ENCODE measurements around the gene ZC3H12C.

DNA sequence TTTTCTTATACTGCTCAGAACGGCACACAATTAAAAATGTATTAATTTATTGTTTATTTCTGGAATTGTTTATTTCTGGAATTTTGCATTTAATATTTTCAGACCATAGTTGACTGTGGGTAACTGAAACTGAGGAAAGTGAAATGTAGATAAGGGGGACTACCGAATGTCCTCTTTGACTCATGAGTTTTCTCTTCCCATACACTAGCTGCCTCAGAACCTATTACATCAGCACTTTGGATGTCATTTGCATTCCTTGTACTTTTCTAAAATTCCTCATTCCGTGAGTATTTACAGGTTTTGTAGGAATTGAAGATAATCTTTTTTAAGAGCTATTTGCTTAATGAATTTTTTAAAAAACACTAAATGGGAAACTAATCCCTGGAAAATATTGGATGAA lies 29.8 kb downstream of the ZC3H12C start:
- TF ChIP-seq, protein P1, sequence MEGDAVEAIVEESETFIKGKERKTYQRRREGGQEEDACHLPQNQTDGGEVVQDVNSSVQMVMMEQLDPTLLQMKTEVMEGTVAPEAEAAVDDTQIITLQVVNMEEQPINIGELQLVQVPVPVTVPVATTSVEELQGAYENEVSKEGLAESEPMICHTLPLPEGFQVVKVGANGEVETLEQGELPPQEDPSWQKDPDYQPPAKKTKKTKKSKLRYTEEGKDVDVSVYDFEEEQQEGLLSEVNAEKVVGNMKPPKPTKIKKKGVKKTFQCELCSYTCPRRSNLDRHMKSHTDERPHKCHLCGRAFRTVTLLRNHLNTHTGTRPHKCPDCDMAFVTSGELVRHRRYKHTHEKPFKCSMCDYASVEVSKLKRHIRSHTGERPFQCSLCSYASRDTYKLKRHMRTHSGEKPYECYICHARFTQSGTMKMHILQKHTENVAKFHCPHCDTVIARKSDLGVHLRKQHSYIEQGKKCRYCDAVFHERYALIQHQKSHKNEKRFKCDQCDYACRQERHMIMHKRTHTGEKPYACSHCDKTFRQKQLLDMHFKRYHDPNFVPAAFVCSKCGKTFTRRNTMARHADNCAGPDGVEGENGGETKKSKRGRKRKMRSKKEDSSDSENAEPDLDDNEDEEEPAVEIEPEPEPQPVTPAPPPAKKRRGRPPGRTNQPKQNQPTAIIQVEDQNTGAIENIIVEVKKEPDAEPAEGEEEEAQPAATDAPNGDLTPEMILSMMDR (IDR thresholded peaks at IDR 0.05) = no peak
- no peak for TF ChIP-seq POLR2A (IDR thresholded peaks at IDR 0.05)
